Right lobe of liver (tissue), 4 donors: Measurements from ENCODE around the gene ARMH3.

Experiments
- POLR2A ChIP-seq: fragments of 450-650 bp; IDR thresholded peaks from one replicate; pipeline ENCODE4 v1.6.1; 2017; ENCODE audit warnings: antibody characterized with exemption, mild to moderate bottlenecking
- TF ChIP-seq, protein P1 (sequence below), 4 donors: fragments of 200-600 bp in 3 of 4; fragments of 450-650 bp in 1 of 4; IDR thresholded peaks; one replicate each; pipeline versions ENCODE4 v1.5.1 to v1.8.0; 2016 to 2022; ENCODE audit warnings: antibody characterized with exemption in 4 of 4, mild to moderate bottlenecking in 2 of 4
- donor health status: DM: no; HTN: no; CAD: no.
- donor health status: DM: no; HTN: no; CAD: no.
- donor health status: DM: no; HTN: yes; CAD: no.

DNA sequence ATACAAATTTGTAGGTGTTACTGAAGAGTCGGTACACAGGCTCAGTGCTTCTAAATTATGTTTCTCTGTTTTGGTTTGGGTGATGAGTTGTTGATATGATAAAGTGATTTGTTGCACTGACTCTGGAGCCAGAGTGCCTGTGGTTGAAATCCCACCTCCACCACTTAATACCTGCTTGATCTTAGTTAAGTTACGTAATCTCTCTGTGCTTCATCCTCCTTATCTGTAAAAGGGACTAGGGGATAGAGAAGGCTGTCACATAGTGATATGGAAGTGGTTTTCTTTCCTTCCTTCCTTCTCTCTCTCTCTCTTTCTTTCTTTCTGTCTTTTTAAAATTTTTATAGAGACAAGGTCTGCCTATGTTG is 8.5 kb upstream of the ARMH3 start:
- TF ChIP-seq, protein P1, sequence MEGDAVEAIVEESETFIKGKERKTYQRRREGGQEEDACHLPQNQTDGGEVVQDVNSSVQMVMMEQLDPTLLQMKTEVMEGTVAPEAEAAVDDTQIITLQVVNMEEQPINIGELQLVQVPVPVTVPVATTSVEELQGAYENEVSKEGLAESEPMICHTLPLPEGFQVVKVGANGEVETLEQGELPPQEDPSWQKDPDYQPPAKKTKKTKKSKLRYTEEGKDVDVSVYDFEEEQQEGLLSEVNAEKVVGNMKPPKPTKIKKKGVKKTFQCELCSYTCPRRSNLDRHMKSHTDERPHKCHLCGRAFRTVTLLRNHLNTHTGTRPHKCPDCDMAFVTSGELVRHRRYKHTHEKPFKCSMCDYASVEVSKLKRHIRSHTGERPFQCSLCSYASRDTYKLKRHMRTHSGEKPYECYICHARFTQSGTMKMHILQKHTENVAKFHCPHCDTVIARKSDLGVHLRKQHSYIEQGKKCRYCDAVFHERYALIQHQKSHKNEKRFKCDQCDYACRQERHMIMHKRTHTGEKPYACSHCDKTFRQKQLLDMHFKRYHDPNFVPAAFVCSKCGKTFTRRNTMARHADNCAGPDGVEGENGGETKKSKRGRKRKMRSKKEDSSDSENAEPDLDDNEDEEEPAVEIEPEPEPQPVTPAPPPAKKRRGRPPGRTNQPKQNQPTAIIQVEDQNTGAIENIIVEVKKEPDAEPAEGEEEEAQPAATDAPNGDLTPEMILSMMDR (IDR thresholded peaks at IDR 0.05), result no peak
- no peak for TF ChIP-seq POLR2A
